A549 (cell line): ENCODE results near the gene NOC4L. TPM values are rescaled to one million over a fixed set of nuclear protein-coding genes. Genes with fewer than 3 reads are reported as not detected.
"Not testable (repeated sequence)": the region's sequence is repeated elsewhere in the genome, so short reads cannot be mapped to it uniquely, and the experiment has no call there.

Experiments
- ATAC-seq, 2 experiments: fragments of 200-7000 bp in 1 of 2; fragments of >200 bp in 1 of 2; cut with Nextera tagmentation in 1 of 2; cut with Tn5 transposase in 1 of 2; 3 replicates each; pipeline versions ENCODE4 v1.8.0 to v1.9.1; 2018 to 2020; ENCODE audit warnings: mild to moderate bottlenecking in 1 of 2, moderate library complexity in 1 of 2
- CTCF ChIA-PET: fragments of 300-600 bp; sonication (Branson Sonifier 250); formaldehyde crosslinking; extraction: SDS; loops from one replicate; lab custom pipeline; 2021; ENCODE audit warnings: antibody characterized with exemption, inconsistent platforms; lab: Yijun Ruan, JAX
- POLR2A ChIA-PET: fragments of 350-600 bp; formaldehyde crosslinking; extraction: SDS; loops from one replicate; lab custom pipeline; 2021; ENCODE audit warnings: antibody characterized with exemption, inconsistent platforms; lab: Yijun Ruan, JAX
- DNase-seq, 2 experiments: peaks; one replicate each; pipeline versions ENCODE4 v3.0.0 to v3.0.0-alpha.2; 2011 to 2016; ENCODE audit warnings: low read depth in 1 of 2, low spot score in 1 of 2
- FAIRE-seq: peaks from 2 replicates; lab custom pipeline; 2011; peaks lifted over from hg19 to GRCh38; lab: Jason Lieb, UNC
- H3K27ac ChIP-seq, 2 experiments: fragments of >200 bp; sonication (Bioruptor Twin); formaldehyde crosslinking; 3 replicates each; pipeline ENCODE4 v1.5.1; 2016 to 2017
- H3K4me1 ChIP-seq: fragments of >200 bp; sonication (Bioruptor Twin); formaldehyde crosslinking; 3 replicates; pipeline ENCODE4 v1.6.1; 2016
- H3K4me2 ChIP-seq: fragments of >200 bp; sonication (Bioruptor Twin); formaldehyde crosslinking; 3 replicates; pipeline ENCODE4 v1.6.1; 2016
- H3K4me3 ChIP-seq: fragments of >200 bp; sonication (Bioruptor Twin); formaldehyde crosslinking; 3 replicates; pipeline ENCODE4 v1.5.1; 2016
- H3K9me3 ChIP-seq: fragments of >200 bp; sonication (Bioruptor Twin); formaldehyde crosslinking; 3 replicates; pipeline ENCODE4 v1.6.1; 2016
- BCL3 ChIP-seq: fragments of >200 bp; sonication (Bioruptor Twin); formaldehyde crosslinking; IDR thresholded peaks from 3 replicates; pipeline ENCODE4 v1.6.1; 2016
- CBX8 ChIP-seq: fragments of 200-600 bp; sonication (generic); IDR thresholded peaks from 2 replicates; pipeline ENCODE4 v1.6.1; 2016
- CHD2 ChIP-seq: fragments of 150-350 bp; IDR thresholded peaks from 2 replicates; pipeline ENCODE4 v1.6.1; 2014; ENCODE audit warnings: low read length; ENCODE audit not compliant: partially characterized antibody
- CHD4 ChIP-seq: fragments of 200-600 bp; sonication (generic); IDR thresholded peaks from 2 replicates; pipeline ENCODE4 v1.6.1; 2016; ENCODE audit warnings: antibody characterized with exemption, mild to moderate bottlenecking, borderline replicate concordance
- ESRRA ChIP-seq: fragments of 150-350 bp; IDR thresholded peaks from 2 replicates; pipeline ENCODE4 v1.6.1; 2014; ENCODE audit warnings: mild to moderate bottlenecking, low read length, borderline replicate concordance
- FOSB ChIP-seq: fragments of 250-450 bp; sonication (Bioruptor Pico); IDR thresholded peaks from 2 replicates; pipeline ENCODE4 v1.5.0; 2020; ENCODE audit warnings: mild to moderate bottlenecking, moderate library complexity
- GATA3 ChIP-seq: IDR thresholded peaks from 2 replicates; pipeline ENCODE4 v1.6.1; 2012; ENCODE audit warnings: borderline replicate concordance
- HES2 ChIP-seq: fragments of >200 bp; sonication (Bioruptor Twin); formaldehyde crosslinking; IDR thresholded peaks from 2 replicates; pipeline ENCODE4 v1.6.1; 2016
- HEYL ChIP-seq: fragments of 250-450 bp; sonication (Bioruptor Pico); IDR thresholded peaks from 2 replicates; pipeline ENCODE4 v1.8.0; 2021; ENCODE audit warnings: mild to moderate bottlenecking, moderate library complexity
- KDM1A ChIP-seq: fragments of 200-600 bp; sonication (generic); IDR thresholded peaks from 2 replicates; pipeline ENCODE4 v1.6.1; 2016; ENCODE audit warnings: low read depth, mild to moderate bottlenecking
- MAX ChIP-seq: IDR thresholded peaks from 2 replicates; pipeline ENCODE4 v1.6.1; 2012
- MAZ ChIP-seq: fragments of 150-350 bp; IDR thresholded peaks from 2 replicates; pipeline ENCODE4 v1.6.1; 2014; ENCODE audit warnings: antibody characterized with exemption, low read depth, low read length, borderline replicate concordance
- NR3C1 ChIP-seq: fragments of >200 bp; sonication (Bioruptor Twin); formaldehyde crosslinking; IDR thresholded peaks from 3 replicates; pipeline ENCODE4 v1.6.1; 2017
- PBX3 ChIP-seq: IDR thresholded peaks from 2 replicates; pipeline ENCODE4 v1.6.1; 2012
- RARB ChIP-seq: fragments of 250-450 bp; sonication (Bioruptor Pico); IDR thresholded peaks from 2 replicates; pipeline ENCODE4 v1.8.0; 2021; ENCODE audit warnings: mild to moderate bottlenecking, moderate library complexity
- RCOR1 ChIP-seq: fragments of 150-350 bp; IDR thresholded peaks from 2 replicates; pipeline ENCODE4 v1.6.1; 2014; ENCODE audit warnings: antibody characterized with exemption, low read length, low read depth
- RFX5 ChIP-seq: fragments of 450-650 bp; IDR thresholded peaks from 2 replicates; pipeline ENCODE4 v1.7.1; 2014; ENCODE audit warnings: antibody characterized with exemption, mild to moderate bottlenecking, moderate library complexity
- RNF2 ChIP-seq: fragments of 200-600 bp; sonication (generic); IDR thresholded peaks from 2 replicates; pipeline ENCODE4 v1.6.1; 2016; ENCODE audit warnings: low read depth, mild to moderate bottlenecking, antibody characterized with exemption, moderate library complexity, borderline replicate concordance
- SMC3 ChIP-seq: fragments of >200 bp; sonication (Bioruptor Twin); formaldehyde crosslinking; IDR thresholded peaks from 3 replicates; pipeline ENCODE4 v1.6.1; 2018; ENCODE audit warnings: inconsistent platforms
- TP53 ChIP-seq: fragments of 250-450 bp; sonication (Bioruptor Pico); IDR thresholded peaks from 2 replicates; pipeline ENCODE4 v1.5.0; 2021; ENCODE audit warnings: mild to moderate bottlenecking, moderate library complexity
- USF2 ChIP-seq: fragments of 450-650 bp; IDR thresholded peaks from 2 replicates; pipeline ENCODE4 v1.6.1; 2014; ENCODE audit warnings: antibody characterized with exemption
- ZC3H11A ChIP-seq: fragments of 450-650 bp; IDR thresholded peaks from 2 replicates; pipeline ENCODE4 v1.6.1; 2014; ENCODE audit warnings: antibody characterized with exemption, mild to moderate bottlenecking
- ZFP36 ChIP-seq: fragments of 450-650 bp; IDR thresholded peaks from 2 replicates; pipeline ENCODE4 v1.6.1; 2014; ENCODE audit warnings: borderline replicate concordance; ENCODE audit not compliant: partially characterized antibody
- ZSCAN20 ChIP-seq: fragments of 250-450 bp; sonication (Bioruptor Pico); IDR thresholded peaks from 2 replicates; pipeline ENCODE4 v1.8.0; 2022; ENCODE audit warnings: mild to moderate bottlenecking, moderate library complexity
- WGBS: methylation state at CpG from one replicate; pipeline ENCODE4 v1.1.6; 2017; ENCODE audit errors: missing lambda C conversion rate; 5-methylcytosine and 5-hydroxymethylcytosine counted together
- polyA plus RNA-seq, 4 experiments: library from polyadenylated mRNA; depleted of rRNA in 3 of 4; stranded (reverse); fragments of >200 nt; fragmentation: RNase III in 1 of 4; extraction: RNeasy Plus Mini Kit Qiagen cat#74134 plus additional on column Dnase treatment in 1 of 4; gene quantifications; 2 replicates in 3 of 4; 3 replicates in 1 of 4; pipeline ENCODE4 v1.2.3, GENCODE V29; 2011 to 2017

The NOC4L gene
- polyA plus RNA-seq, 2 of the 4 experiments (the other 2 are of a cell fraction), result 12.1 to 34.1 TPM

- H3K4me3 ChIP-seq, result no peak overlapping the region
- no peak overlapping the region for H3K4me2 ChIP-seq
Observed at GRCh38 chr12:132148368-132149045, 4.2 kb downstream of the NOC4L start.

GRCh38 chr12:132149526-132149925 lies 5.3 kb downstream of the NOC4L start:
- H3K4me2 ChIP-seq, H3K27ac ChIP-seq, DNase-seq, CTCF ChIA-PET, H3K4me1 ChIP-seq, H3K4me3 ChIP-seq, ATAC-seq, H3K9me3 ChIP-seq, POLR2A ChIA-PET, FAIRE-seq: not testable (repeated sequence)
- no CpG with 5 or more reads among the region's 32 CpGs for WGBS

More at GRCh38 chr12:132148368-132149045, 4.2 kb downstream of the NOC4L start:
- Histone ChIP-seq H3K4me1 (peaks cover 7% of the 10 kb centered on the region; the same call in 2 of the 3 replicates), H3K27ac (no peak overlapping the region), H3K9me3 (no peaks in the 10 kb centered on the region)
- ChIA-PET POLR2A (no interaction called here), CTCF (interaction anchor here (4.0 kb wide), 1 partner anchor 266 kb away, joined by 29 read pairs; no protein-coding TSS in a partner anchor)
- ATAC-seq, result no peak
- 96% methylated on average over 23 of the region's 41 CpGs for WGBS
- no peak for DNase-seq
- TF ChIP-seq KDM1A (no peak), FOSB (CRISPR knock-in tag) (no peak), CHD4 (no peak), ZSCAN20 (CRISPR knock-in tag) (no peak), HEYL (CRISPR knock-in tag) (no peak), MAX (no peak)
- no peak for FAIRE-seq

- H3K9me3 ChIP-seq, result no peaks in the 10 kb centered on the region
- H3K27ac ChIP-seq, result no peak overlapping the region
- H3K4me3 ChIP-seq, result no peak overlapping the region
- H3K4me2 ChIP-seq, result no peak overlapping the region
- POLR2A ChIA-PET, result no interaction called here
- CTCF ChIA-PET, result interaction anchor here (4.2 kb wide), 1 partner anchor 264 kb away, joined by 64 read pairs; no protein-coding TSS in a partner anchor
- no peak for FAIRE-seq
- no peak for DNase-seq
- 94% methylated on average over 4 of the region's 6 CpGs for WGBS
- no peaks in the 10 kb centered on the region; the same call in 2 of the 3 replicates for H3K4me1 ChIP-seq
- no peak for ATAC-seq
- TF ChIP-seq CBX8, result no peak
- no peak for TF ChIP-seq HES2
- TF ChIP-seq USF2, result no peak
- TF ChIP-seq BCL3, result no peak
- no peak for TF ChIP-seq RNF2
- no peak for TF ChIP-seq ESRRA
- no peak for TF ChIP-seq MAZ
- TF ChIP-seq RCOR1, result no peak
Observed at GRCh38 chr12:132150780-132151144, 6.5 kb downstream of the NOC4L start.

GRCh38 chr12:132151145-132151765 lies 7.0 kb downstream of the NOC4L start:
- ChIA-PET CTCF (interaction anchor here (0.6 to 4.2 kb wide), 5 partner anchors 10 to 464 kb away, joined by 3 to 64 read pairs (median 4); no protein-coding TSS in a partner anchor), POLR2A (no interaction called here)
- no peak for FAIRE-seq
- Histone ChIP-seq H3K9me3 (no peaks in the 10 kb centered on the region), H3K4me1 (no peaks in the 10 kb centered on the region), H3K4me3 (no peak overlapping the region), H3K27ac (no peak overlapping the region), H3K4me2 (no peak overlapping the region)
- TF ChIP-seq PBX3, result no peak
- no peak for TF ChIP-seq ZFP36
- no peak for TF ChIP-seq ZC3H11A
- TF ChIP-seq SMC3, result no peak
- no peak for TF ChIP-seq NR3C1
- TF ChIP-seq TP53 (CRISPR knock-in tag), result no peak
- no peak for TF ChIP-seq RNF2
- TF ChIP-seq ESRRA, result no peak
- TF ChIP-seq GATA3, result no peak
- no peak for TF ChIP-seq RFX5
- no peak for TF ChIP-seq RARB (CRISPR knock-in tag)
- TF ChIP-seq CHD2, result no peak
- no peak for TF ChIP-seq FOSB (CRISPR knock-in tag)
- no peak for ATAC-seq
- WGBS, result 95% methylated on average over 29 of the region's 36 CpGs
- no peak for DNase-seq
